Posterior cingulate gyrus (tissue), 11 donors: ENCODE results near the gene SPACA4.
"Not testable (repeated sequence)": the region's sequence is repeated elsewhere in the genome, so short reads cannot be mapped to it uniquely, and the experiment has no call there.

Experiments used
- DNase-seq, 10 donors: peaks; one replicate each; pipeline versions ENCODE4 v3.0.0 to v3.0.0-alpha.2; 2020 to 2021; ENCODE audit warnings: mixed read lengths in 3 of 10
- intact Hi-C: fragments of 100-400 bp; cut with DNase I; formaldehyde crosslinking; loops from one replicate; pipeline ENCODE4 v1.15.1; 2023

The SPACA4 gene

GRCh38 chr19:48606463-48607358 lies at the start of gene SPACA4:
SPACA4 (plus strand) TSS chr19:48606742; CDS start chr19:48606979, 237 bp downstream.
- intact Hi-C loops, result no loop called here
- no peak for DNase-seq

GRCh38 chr19:48556825-48557224 lies 49.7 kb upstream of the SPACA4 start:
- DNase-seq, result no peak
- intact Hi-C loops, result no loop called here

- intact Hi-C loops, result no loop called here
- peak in 1 of 10 donors; percentile 74 for DNase-seq
Measured at GRCh38 chr19:48558018-48558684, 48.4 kb upstream of the SPACA4 start.

GRCh38 chr19:48560095-48560530 lies 46.4 kb upstream of the SPACA4 start:
- DNase-seq, result no peak
- intact Hi-C loops, result no loop called here

- no peak for DNase-seq
- intact Hi-C loops, result no loop called here
Measured at GRCh38 chr19:48561412-48561811, 45.1 kb upstream of the SPACA4 start.

GRCh38 chr19:48565090-48565489 lies 41.5 kb upstream of the SPACA4 start:
- DNase-seq, result no peak

GRCh38 chr19:48568345-48568886 lies 38.1 kb upstream of the SPACA4 start:
- peak; percentile 26 to 96 (median 64) for DNase-seq
- intact Hi-C loops, result no loop called here

More at GRCh38 chr19:48565090-48565489, 41.5 kb upstream of the SPACA4 start:
- intact Hi-C loops, result no loop called here

- intact Hi-C loops, result no loop called here
- no peak for DNase-seq
Measured at GRCh38 chr19:48569814-48570213, 36.7 kb upstream of the SPACA4 start.

- DNase-seq, result no peak
- intact Hi-C loops, result no loop called here
Measured at GRCh38 chr19:48571378-48572162, 35.0 kb upstream of the SPACA4 start.

- DNase-seq, result no peak
- intact Hi-C loops, result no loop called here
Measured at GRCh38 chr19:48573163-48573505, 33.4 kb upstream of the SPACA4 start.

- intact Hi-C loops, result no loop called here
Measured at GRCh38 chr19:48575931-48576622, 30.5 kb upstream of the SPACA4 start.

GRCh38 chr19:48577908-48578307 lies 28.6 kb upstream of the SPACA4 start:
- intact Hi-C loops, DNase-seq: not testable (repeated sequence)

More at GRCh38 chr19:48575931-48576622, 30.5 kb upstream of the SPACA4 start:
- no peak for DNase-seq

- intact Hi-C loops, result no loop called here
- DNase-seq, result no peak
Measured at GRCh38 chr19:48578891-48579290, 27.7 kb upstream of the SPACA4 start.

- no peak for DNase-seq
- intact Hi-C loops, result loop anchor here (10.0 kb wide), 2 partner anchors 67 to 317 kb away; partner anchors contain the start of gene LMTK3
Measured at GRCh38 chr19:48582168-48582567, 24.4 kb upstream of the SPACA4 start.

GRCh38 chr19:48587387-48587786 lies 19.2 kb upstream of the SPACA4 start:
- intact Hi-C loops, result loop anchor here (10.0 kb wide), 2 partner anchors 73 to 323 kb away; partner anchors contain the start of gene LMTK3
- DNase-seq, result no peak

GRCh38 chr19:48588670-48589401 lies 17.7 kb upstream of the SPACA4 start:
- intact Hi-C loops, result loop anchor here (2.0 to 10.0 kb wide), 3 partner anchors 74 to 324 kb away; partner anchors contain the start of gene LMTK3
- peak; percentile 72 to 98 (median 91) for DNase-seq

GRCh38 chr19:48591021-48591420 lies 15.5 kb upstream of the SPACA4 start:
- intact Hi-C loops, result no loop called here
- DNase-seq, result no peak

GRCh38 chr19:48595171-48595570 lies 11.4 kb upstream of the SPACA4 start:
- DNase-seq, result no peak
- intact Hi-C loops, result no loop called here

GRCh38 chr19:48595833-48596232 lies 10.7 kb upstream of the SPACA4 start:
- intact Hi-C loops, result no loop called here
- no peak for DNase-seq
